GM12865 (cell line): Measurements from ENCODE around the gene GPR151.
"Not testable (repeated sequence)": the region's sequence is repeated elsewhere in the genome, so short reads cannot be mapped to it uniquely, and the experiment has no call there.

Source experiments
- DNase-seq: peaks from one replicate; pipeline ENCODE4 v3.0.0; 2010; ENCODE audit warnings: low read depth
- H3K4me3 ChIP-seq: 2 replicates; pipeline ENCODE4 v1.5.1; 2011; ENCODE audit warnings: mild to moderate bottlenecking, low read depth, low read length, control low read depth
- CTCF ChIP-seq: IDR thresholded peaks from 2 replicates; pipeline ENCODE4 v1.5.1; 2011; ENCODE audit warnings: low read length, control low read depth, low read depth, inconsistent platforms; ENCODE audit not compliant: insufficient read depth; ENCODE audit errors: missing control alignments

Gene GPR151

GRCh38 chr5:146516151-146516475 lies at the start of gene GPR151:
Gene GPR151 (minus strand): TSS chr5:146516190. CDS start chr5:146516113, 77 bp downstream.
- TF ChIP-seq CTCF: no peak
- DNase-seq: no peak
- no peak within 1 kb of the TSS for H3K4me3 ChIP-seq

- TF ChIP-seq CTCF: no peak
- no peak overlapping the region for H3K4me3 ChIP-seq
- no peak for DNase-seq
Observed at GRCh38 chr5:146564007-146564762, 48.2 kb upstream of the GPR151 start.

- no peak overlapping the region for H3K4me3 ChIP-seq
- TF ChIP-seq CTCF: no peak
- DNase-seq: no peak
Observed at GRCh38 chr5:146562461-146562860, 46.5 kb upstream of the GPR151 start.

- TF ChIP-seq CTCF: no peak
- no peak overlapping the region for H3K4me3 ChIP-seq
- no peak for DNase-seq
Observed at GRCh38 chr5:146561711-146562110, 45.7 kb upstream of the GPR151 start.

GRCh38 chr5:146560205-146560812 lies 44.3 kb upstream of the GPR151 start:
- DNase-seq: no peak
- no peak for TF ChIP-seq CTCF

GRCh38 chr5:146556884-146557283 lies 40.9 kb upstream of the GPR151 start:
- DNase-seq, H3K4me3 ChIP-seq: not testable (repeated sequence)

More at GRCh38 chr5:146560205-146560812, 44.3 kb upstream of the GPR151 start:
- H3K4me3 ChIP-seq: no peak overlapping the region

GRCh38 chr5:146553446-146553845 lies 37.5 kb upstream of the GPR151 start:
- no peak for DNase-seq
- no peak overlapping the region for H3K4me3 ChIP-seq
- no peak for TF ChIP-seq CTCF
